GM12878 (cell line): ENCODE data around the gene MINDY3. TPM values are rescaled to one million over a fixed set of nuclear protein-coding genes. Genes with fewer than 3 reads are reported as not detected.

Experiments
- ATAC-seq: fragments of 200-7000 bp; cut with Tn5 transposase; 3 replicates; pipeline ENCODE4 v1.9.1; 2020; ENCODE audit warnings: mild to moderate bottlenecking, moderate library complexity
- BruUV-seq: library from RNA; stranded (reverse); fragments of 400-500 nt; replicated peaks from 2 replicates; lab custom pipeline; 2021; lab: Mats Ljungman, UMichigan
- CTCF ChIA-PET: fragments of 300-600 bp; sonication (Branson Sonifier 250); formaldehyde crosslinking; extraction: SDS; loops from one replicate; lab custom pipeline; 2021; ENCODE audit warnings: inconsistent platforms; lab: Yijun Ruan, JAX
- POLR2A ChIA-PET: fragments of 350-600 bp; formaldehyde crosslinking; extraction: SDS; loops from one replicate; lab custom pipeline; 2021; ENCODE audit warnings: inconsistent platforms; lab: Charles Lee
- RAD21 ChIA-PET: fragments of 300-600 bp; sonication (Branson Sonifier 250); formaldehyde crosslinking; loops from one replicate; lab custom pipeline; 2023; ENCODE audit warnings: antibody characterized with exemption; ENCODE audit not compliant: unreplicated experiment; lab: Charles Lee
- SMC1A ChIA-PET: fragments of 300-600 bp; sonication (Branson Sonifier 250); formaldehyde crosslinking; loops from one replicate; lab custom pipeline; 2023; ENCODE audit not compliant: unreplicated experiment, uncharacterized antibody; lab: Charles Lee
- DNase-seq: peaks from one replicate; pipeline ENCODE4 v3.0.0-alpha.2; 2011; ENCODE audit warnings: low read depth, low spot score
- FAIRE-seq: peaks from 3 replicates; lab custom pipeline; 2011; peaks lifted over from hg19 to GRCh38; lab: Jason Lieb, UNC
- H2AFZ ChIP-seq: 2 replicates; pipeline ENCODE4 v1.6.0; 2011; ENCODE audit warnings: low read depth, low read length, control low read depth; ENCODE audit not compliant: control insufficient read depth
- H3K27ac ChIP-seq: 2 replicates; pipeline ENCODE4 v1.5.1; 2011; ENCODE audit warnings: control low read depth; ENCODE audit not compliant: control insufficient read depth, insufficient read depth
- H3K27me3 ChIP-seq, 2 experiments: replicated peaks in 1 of 2; 2 replicates each; pipeline versions ENCODE4 v1.6.0 to v1.6.1; 2011; ENCODE audit warnings: low read length in 1 of 2; ENCODE audit not compliant: control insufficient read depth in 2 of 2, insufficient read depth in 2 of 2
- H3K36me3 ChIP-seq, 2 experiments: 2 replicates each; pipeline ENCODE4 v1.5.1; 2011; ENCODE audit warnings: low read length in 1 of 2; ENCODE audit not compliant: control insufficient read depth in 2 of 2, insufficient read depth in 2 of 2
- H3K4me1 ChIP-seq: 2 replicates; pipeline ENCODE4 v1.6.1; 2011; ENCODE audit warnings: mild to moderate bottlenecking, low read length, moderate library complexity, mixed read lengths; ENCODE audit not compliant: control insufficient read depth, insufficient read depth
- H3K4me2 ChIP-seq: 2 replicates; pipeline ENCODE4 v1.6.0; 2011; ENCODE audit warnings: control low read depth; ENCODE audit not compliant: control insufficient read depth, insufficient read depth
- H3K4me3 ChIP-seq: fragments of 200-600 bp; sonication (generic); 2 replicates; pipeline ENCODE4 v1.5.1; 2016
- H3K79me2 ChIP-seq: 2 replicates; pipeline ENCODE4 v1.6.0; 2011; ENCODE audit warnings: low read length; ENCODE audit not compliant: control insufficient read depth, insufficient read depth
- H3K9ac ChIP-seq: 2 replicates; pipeline ENCODE4 v1.8.0; 2011; ENCODE audit warnings: low read length, control low read depth, mixed read lengths; ENCODE audit not compliant: control insufficient read depth, insufficient read depth
- H3K9me3 ChIP-seq: replicated peaks from 3 replicates; pipeline ENCODE4 v1.5.1; 2011; ENCODE audit warnings: mild to moderate bottlenecking, low read length; ENCODE audit not compliant: control insufficient read depth, insufficient read depth
- H4K20me1 ChIP-seq: 2 replicates; pipeline ENCODE4 v1.6.0; 2011; ENCODE audit not compliant: control insufficient read depth, insufficient read depth
- CEBPZ ChIP-seq: fragments of 150-350 bp; IDR thresholded peaks from 2 replicates; pipeline ENCODE4 v1.6.1; 2016; ENCODE audit warnings: low read depth, low read length
- CHD1 ChIP-seq: IDR thresholded peaks from 2 replicates; pipeline ENCODE4 v1.6.1; 2012; ENCODE audit warnings: low read depth, low read length, improper control_type of control experiment
- FOXM1 ChIP-seq: IDR thresholded peaks from 2 replicates; pipeline ENCODE4 v1.6.1; 2012; ENCODE audit warnings: low read depth, mild to moderate bottlenecking, inconsistent platforms, low read length, moderate library complexity
- KAT2A ChIP-seq: conservative IDR thresholded peaks from 2 replicates; pipeline ENCODE4 v1.6.1; 2011; ENCODE audit warnings: low read depth, low read length; ENCODE audit not compliant: control insufficient read depth
- MLLT1 ChIP-seq: fragments of 450-650 bp; IDR thresholded peaks from 2 replicates; pipeline ENCODE4 v1.6.1; 2016; ENCODE audit warnings: mild to moderate bottlenecking
- NFYA ChIP-seq: IDR thresholded peaks from 2 replicates; pipeline ENCODE4 v1.6.1; 2011; ENCODE audit warnings: low read depth, mild to moderate bottlenecking, low read length, improper control_type of control experiment, borderline replicate concordance
- PKNOX1 ChIP-seq: fragments of 450-650 bp; IDR thresholded peaks from 2 replicates; pipeline ENCODE4 v1.6.1; 2016; ENCODE audit warnings: mild to moderate bottlenecking
- WGBS: methylation state at CpG from one replicate; pipeline ENCODE4 v1.1.6; 2016; ENCODE audit warnings: low lambda C conversion rate; ENCODE audit not compliant: insufficient replicate concordance, insufficient coverage; ENCODE audit errors: missing lambda C conversion rate; 5-methylcytosine and 5-hydroxymethylcytosine counted together
- in situ Hi-C: fragments of 300-500 bp; cut with MboI; formaldehyde crosslinking; loops from 9 replicates; pipeline ENCODE4 v1.14.3; 2018; ENCODE audit warnings: mixed read lengths
- intact Hi-C: fragments of 100-400 bp; cut with micrococcal nuclease; formaldehyde crosslinking; loops from one replicate; pipeline ENCODE4 v1.14.2; 2022; ENCODE audit not compliant: unreplicated experiment
- polyA plus RNA-seq, 11 experiments: library from polyadenylated mRNA; depleted of rRNA in 4 of 11; unstranded in 6 of 11; stranded (reverse) in 5 of 11; fragments of >200 nt; fragmentation: Nextera tagmentation in 4 of 11; fragmentation: Illumina TruSeq in 1 of 11; extraction: Ambion mirVana in 4 of 11; extraction: Trizol in 1 of 11; gene quantifications; 1 replicate in 1 of 11; 2 replicates in 10 of 11; pipeline versions ENCODE4 v1.2.1 to v1.2.3, GENCODE V29; 2011 to 2016; ENCODE audit warnings: inconsistent platforms in 2 of 11, missing spikeins in 2 of 11, low read depth in 1 of 11
- total RNA-seq, 4 experiments: library from RNA; depleted of rRNA in 3 of 4; stranded (reverse); fragments of >200 nt in 3 of 4; fragmentation: Illumina TruSeq in 1 of 4; extraction: Trizol in 1 of 4; gene quantifications; 2 replicates each; pipeline versions ENCODE4 v1.2.1 to v1.2.3, GENCODE V29; 2013 to 2021

Gene MINDY3
- total and polyA plus RNA-seq, 10 of the 15 experiments (the other 5 are each of a cell fraction or from before 2014, with no cell fraction given): 12.0 to 23.6 (median 15.7) TPM

- ChIA-PET POLR2A (interaction anchor here (0.7 kb wide), 1 partner anchor 10 kb away, joined by 4 read pairs; no protein-coding TSS in a partner anchor), CTCF (no interaction called here), RAD21 (no interaction called here), SMC1A (no interaction called here)
- FAIRE-seq (no peak), DNase-seq (no peak), ATAC-seq (no peak)
- no peaks in the 10 kb centered on the region for H3K36me3 ChIP-seq
- BruUV-seq: no TSS peak
- in situ Hi-C loops (no loop called here), intact Hi-C loops (no loop called here)
- no peaks in the 10 kb centered on the region for H4K20me1 ChIP-seq
- no peaks in the 10 kb centered on the region for H3K79me2 ChIP-seq
- H3K9ac ChIP-seq: no peak overlapping the region
- no peak overlapping the region for H3K27ac ChIP-seq
- H3K4me2 ChIP-seq: no peak overlapping the region
- no peaks in the 10 kb centered on the region for H3K27me3 ChIP-seq
- H2AFZ ChIP-seq: no peak overlapping the region
- H3K9me3 ChIP-seq: no peaks in the 10 kb centered on the region
- no peak overlapping the region for H3K4me3 ChIP-seq
- 28% methylated on average over 5 of the region's 5 CpGs for whole genome bisulfite sequencing
- TF ChIP-seq FOXM1: no peak
- no peak for TF ChIP-seq NFYA
- no peaks in the 10 kb centered on the region for H3K4me1 ChIP-seq
Observed at GRCh38 chr10:15751046-15751445, 109.3 kb downstream of the MINDY3 start.

GRCh38 chr10:15748126-15748525, 112.2 kb downstream of the MINDY3 start:
- no peaks in the 10 kb centered on the region for H3K27me3 ChIP-seq
- intact Hi-C loops (no loop called here), in situ Hi-C loops (no loop called here)
- no peak for FAIRE-seq
- no peak overlapping the region for H3K4me3 ChIP-seq
- SMC1A ChIA-PET: interaction anchor here (0.6 kb wide), 1 partner anchor 39 kb away, joined by 4 read pairs; no protein-coding TSS in a partner anchor
- H3K9me3 ChIP-seq: no peaks in the 10 kb centered on the region
- RAD21 ChIA-PET: no interaction called here
- H3K27ac ChIP-seq: no peak overlapping the region
- no TSS peak for BruUV-seq
- H3K36me3 ChIP-seq: no peaks in the 10 kb centered on the region
- no peak overlapping the region for H3K9ac ChIP-seq
- no peak overlapping the region for H2AFZ ChIP-seq
- CTCF ChIA-PET: no interaction called here
- no peaks in the 10 kb centered on the region for H3K79me2 ChIP-seq
- WGBS: 4% methylated on average over 3 of the region's 3 CpGs
- POLR2A ChIA-PET: no interaction called here
- no peak overlapping the region for H3K4me2 ChIP-seq
- no peak for ATAC-seq
- H4K20me1 ChIP-seq: no peaks in the 10 kb centered on the region
- no peak for DNase-seq
- H3K4me1 ChIP-seq: no peaks in the 10 kb centered on the region
- TF ChIP-seq CHD1 (no peak), CEBPZ (no peak), MLLT1 (no peak), KAT2A (no peak), PKNOX1 (no peak)
